GM21360 (cell line): Measurements from ENCODE around the gene TFDP1.

Experiments
- ATAC-seq: cut with Tn5 transposase; IDR thresholded peaks from one replicate; pipeline ENCODE4 v1.9.1; 2021; ENCODE audit warnings: mild to moderate bottlenecking, moderate library complexity; ENCODE audit not compliant: unreplicated experiment

TFDP1 gene

DNA sequence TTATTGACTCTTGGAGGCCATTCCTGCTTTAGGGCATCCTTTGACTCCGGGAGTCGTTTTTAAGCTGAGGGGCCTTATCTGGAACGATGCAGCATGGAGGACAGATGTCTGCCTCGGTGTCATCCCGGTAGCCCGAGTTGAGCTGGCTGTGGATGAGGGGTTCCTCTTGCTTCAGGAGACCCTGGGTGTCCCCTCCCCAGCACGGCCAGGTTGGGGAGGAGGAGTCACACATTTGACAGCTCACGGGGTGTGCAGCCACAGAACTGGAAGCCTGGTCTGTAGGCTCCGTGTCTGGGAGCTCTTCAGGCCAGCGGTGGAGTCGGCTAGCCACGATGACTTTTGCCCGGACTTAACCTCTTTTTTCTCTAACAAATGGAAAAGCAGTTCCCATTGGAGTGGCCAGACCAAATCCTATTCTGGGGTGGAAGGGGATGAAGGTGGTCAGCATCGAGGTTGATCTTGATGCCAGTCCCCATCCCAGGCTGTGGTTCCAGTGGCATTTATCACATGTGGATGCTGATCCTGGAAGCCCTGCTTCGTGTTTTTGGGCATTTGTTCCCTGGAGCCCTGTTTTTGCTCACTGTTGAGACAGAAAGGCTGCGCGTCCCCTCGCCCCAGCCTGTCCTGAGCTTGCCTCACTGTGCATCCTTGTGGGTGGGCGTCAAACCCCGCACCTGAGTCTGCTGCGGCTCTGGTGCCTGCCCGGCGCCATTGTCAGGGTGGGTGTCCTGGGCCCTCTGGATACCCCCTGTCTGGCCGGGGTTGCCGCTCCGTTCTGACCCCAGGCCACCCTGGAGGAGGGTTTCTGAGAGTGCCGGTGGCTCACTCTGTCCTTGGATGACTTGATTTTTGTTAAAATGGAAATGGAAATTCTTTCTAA lies 12.0 kb downstream of the TFDP1 start:
- no peak for ATAC-seq

DNA sequence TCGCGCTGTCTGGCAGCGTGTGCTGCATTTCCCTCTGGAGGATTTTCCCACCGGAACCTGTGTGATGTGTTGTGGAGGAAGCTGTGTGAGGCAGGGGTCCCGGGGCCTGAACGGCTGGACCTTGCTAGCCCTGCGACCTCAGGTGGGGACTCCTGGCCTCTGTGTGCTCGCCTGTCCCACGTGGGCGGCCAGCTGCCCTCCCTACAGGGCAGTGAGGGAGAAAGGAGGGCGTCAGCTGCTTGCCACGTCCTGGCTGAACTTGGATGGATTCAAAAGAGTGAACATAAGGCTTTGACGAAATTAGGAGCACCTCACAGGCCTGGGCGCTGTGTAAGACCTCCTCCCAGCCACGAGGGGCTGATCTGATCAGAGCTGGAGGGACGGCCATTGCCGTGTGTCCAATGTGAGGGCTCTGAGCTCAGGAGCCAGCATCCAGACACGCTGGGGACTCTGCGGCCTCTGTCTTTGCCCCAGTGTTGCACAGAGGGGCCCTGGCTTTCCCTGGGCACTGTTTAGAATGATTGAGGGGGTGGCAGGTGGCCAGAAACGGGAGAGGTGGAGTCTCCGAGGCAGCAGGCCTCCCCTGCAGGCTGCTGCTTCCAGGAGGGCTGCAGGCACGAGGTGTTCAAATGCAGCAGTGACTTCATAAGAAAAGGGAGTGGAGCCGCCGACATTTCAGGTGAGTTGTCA lies 13.0 kb downstream of the TFDP1 start:
- ATAC-seq, result no peak

DNA sequence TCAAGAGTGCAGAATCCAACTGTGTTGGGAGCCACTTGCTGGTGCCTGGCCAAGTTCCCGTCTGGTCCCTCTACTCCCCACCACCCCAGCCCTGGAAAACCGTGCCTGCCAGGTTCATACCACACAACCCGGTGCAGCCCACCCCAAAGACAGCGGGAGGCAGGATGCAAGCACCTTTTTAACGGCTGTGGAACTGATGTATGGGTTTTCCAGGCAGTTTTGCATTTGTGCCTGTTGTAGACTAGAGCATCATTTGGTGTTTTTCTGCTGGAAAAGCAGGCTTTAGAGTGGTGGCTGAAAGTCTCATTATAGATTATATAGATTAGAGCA lies 13.5 kb downstream of the TFDP1 start:
- no peak for ATAC-seq

DNA sequence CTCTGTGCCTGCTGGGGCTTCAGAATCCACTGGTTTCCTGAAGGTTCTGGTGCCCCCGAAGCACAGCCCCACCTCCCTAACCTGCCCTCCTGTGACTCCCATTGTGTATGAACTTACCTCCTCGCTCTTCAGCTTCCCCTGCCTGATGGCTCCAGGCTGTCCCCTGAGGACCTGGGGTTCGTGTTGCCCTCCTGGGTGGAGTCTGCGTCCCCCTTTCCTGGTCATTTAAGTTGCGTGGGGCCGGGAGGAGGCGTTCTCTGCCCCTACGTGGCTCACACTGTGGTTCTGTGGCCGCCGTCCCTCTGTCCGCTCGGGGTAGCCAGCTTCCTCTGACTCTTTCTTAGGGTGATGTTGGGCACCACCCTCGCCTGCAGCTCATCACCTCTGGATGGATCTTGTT lies 13.9 kb downstream of the TFDP1 start:
- ATAC-seq, result no peak

DNA sequence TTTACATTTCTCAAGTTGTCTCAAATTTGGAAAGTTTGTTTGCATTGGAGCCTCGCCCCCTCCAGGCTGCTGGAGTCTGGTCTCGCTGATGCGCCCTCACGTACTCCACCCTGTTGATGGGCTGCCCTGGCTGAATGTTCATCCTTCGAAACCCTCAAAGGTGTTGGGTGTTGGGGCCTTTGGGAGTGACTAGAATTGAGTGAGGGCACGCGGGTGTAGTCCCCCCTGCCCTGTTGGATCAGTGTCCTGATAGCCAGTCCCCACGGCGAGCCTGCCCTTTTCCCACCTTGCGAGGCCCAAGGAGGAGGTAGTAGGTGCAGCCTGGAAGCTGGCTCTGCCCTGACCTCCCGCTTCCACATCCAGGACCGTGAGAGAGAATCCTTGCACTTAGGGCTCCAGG lies 14.8 kb downstream of the TFDP1 start:
- ATAC-seq, result no peak

DNA sequence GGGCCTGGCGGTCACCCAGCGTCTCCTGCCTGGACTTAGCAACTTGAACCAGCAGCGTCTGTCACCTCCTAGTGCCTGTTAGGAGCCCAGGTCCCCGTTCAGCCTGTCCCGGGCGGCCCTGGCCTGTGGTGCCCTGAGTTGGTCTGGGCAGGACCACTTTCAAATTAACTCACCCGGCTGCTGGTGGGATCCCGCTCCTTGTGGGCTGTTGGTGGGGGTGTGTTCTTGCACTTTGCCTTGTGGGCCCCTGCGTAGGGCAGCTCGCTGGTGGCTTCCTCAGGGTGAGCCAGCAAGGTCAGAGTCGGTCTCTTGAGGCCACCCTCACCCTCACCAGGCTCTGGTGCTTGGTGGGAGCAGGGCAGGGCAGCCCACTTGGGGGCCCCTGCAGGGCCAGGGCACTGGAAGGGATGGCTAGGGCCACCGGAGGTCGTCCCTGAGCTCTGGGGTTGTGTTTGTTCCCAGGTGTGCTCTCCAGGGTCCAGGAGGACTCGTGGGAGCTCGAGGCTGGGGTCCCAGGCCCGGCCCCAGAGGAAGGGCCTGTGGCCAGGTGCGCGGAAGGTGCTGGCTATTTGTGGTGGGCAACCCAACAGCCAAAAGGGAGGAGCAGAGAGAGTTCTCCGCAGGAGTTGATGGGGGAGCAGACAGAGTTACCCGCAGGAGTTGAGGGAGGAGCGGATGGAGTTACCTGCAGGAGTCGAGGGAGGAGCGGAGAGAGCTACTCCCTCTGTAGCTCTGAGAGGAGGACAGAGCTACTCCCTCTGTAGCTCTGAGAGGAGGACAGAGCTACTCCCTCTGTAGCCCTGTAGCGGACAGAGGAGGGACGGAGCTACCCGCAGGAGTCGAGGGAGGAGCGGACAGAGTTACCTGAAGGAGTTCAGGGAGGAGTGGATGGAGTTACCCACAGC lies 16.9 kb downstream of the TFDP1 start:
- no peak for ATAC-seq

DNA sequence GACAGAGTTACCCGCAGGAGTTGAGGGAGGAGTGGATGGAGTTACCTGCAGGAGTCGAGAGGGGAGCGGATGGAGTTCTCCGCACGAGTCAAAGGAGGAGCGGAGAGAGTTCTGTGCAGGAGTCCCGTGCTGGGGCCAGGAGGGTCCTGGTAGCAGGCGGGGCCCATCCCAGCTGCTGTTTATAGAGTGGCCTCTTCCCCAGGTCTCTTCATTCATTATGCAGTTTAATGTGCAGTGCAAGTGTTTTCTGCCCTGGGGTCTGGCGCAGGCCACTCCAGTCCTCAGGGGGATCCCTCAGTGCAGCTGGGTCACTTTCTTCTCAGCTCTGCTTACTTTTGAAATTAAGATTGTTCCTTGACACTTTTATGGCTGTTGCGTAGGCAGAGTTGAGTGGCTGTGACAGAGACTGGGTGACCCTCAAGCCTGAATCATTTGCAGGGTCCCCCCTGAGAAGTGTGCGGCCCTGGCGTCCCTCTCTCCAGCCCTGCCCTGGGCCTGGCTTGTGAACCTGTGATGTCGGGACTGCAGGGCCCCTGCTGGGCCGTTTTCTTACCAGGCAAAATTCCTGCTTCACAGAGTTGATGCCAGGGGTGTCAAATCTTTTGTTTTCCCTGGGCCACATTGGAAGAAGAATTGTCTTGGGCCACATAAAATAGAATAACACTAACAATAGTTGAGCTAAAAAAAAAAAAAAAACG lies 17.9 kb downstream of the TFDP1 start:
- no peak for ATAC-seq

DNA sequence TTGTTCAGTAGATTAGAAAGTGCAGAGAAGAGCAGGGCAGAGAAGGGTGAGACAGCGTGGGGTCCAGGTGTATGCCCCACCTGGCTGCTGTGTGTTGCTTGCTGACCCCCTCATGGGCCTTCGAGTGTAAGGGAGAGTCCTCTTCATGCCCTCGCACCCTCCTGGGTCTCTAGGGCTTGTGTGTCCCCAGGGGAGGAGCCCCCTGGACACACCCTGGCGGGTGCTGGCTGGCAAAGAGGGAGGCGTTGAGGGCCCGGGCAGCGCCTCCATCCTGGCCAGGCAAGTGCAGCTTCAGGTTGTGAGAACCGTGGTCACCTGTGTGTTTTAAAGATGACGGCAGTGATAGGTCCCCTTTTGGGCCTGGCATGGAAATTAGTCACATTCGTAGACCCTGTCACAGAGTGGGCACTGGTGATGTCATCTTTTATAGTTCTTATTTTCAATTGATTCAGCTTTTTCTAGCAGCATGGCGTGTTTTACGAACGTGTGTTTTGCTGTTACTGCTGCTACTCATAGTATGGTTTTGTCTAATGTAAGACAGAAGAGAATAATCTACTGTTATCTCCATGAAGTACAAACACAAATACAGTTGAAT lies 18.7 kb downstream of the TFDP1 start:
- ATAC-seq, result no peak

DNA sequence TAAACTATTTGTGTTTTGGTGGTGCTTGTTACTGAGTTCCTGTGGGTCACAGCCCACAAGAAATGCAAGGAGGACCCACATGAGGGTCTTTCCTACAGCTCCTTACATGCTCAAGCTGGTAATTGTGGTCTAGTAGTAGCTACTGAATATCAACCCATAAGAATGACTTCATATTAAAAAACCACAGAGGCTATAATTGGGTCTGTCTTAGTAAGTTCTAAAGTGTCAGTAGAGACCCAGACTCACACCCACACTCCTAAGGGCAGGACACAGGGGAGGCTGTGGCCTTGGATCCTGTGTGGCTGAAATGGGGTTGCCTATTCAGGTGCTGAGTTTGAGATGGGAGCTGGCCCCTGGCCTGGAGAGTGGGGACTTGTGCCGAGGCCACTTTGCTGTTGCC lies 19.6 kb downstream of the TFDP1 start:
- no peak for ATAC-seq

DNA sequence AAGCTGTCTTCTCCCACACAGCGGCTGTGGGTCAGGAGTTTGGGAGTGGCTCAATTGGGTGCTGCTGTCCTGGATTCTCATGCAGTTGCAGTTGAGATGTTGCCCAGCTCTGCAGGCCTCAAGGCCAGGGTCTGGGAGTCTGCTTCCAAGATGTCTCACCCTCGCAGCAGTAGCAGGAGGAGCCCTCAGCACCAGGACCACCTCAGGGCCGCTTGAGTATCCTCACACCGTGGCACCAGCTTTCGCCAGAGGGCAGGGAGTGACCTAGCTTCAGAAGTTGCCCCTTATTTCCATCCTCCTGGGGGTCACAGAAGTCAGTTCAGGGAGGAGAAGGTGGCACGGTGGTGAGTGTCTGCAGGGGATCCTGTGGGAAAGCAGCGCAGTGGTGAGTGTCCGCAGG lies 20.9 kb downstream of the TFDP1 start:
- ATAC-seq, result no peak

DNA sequence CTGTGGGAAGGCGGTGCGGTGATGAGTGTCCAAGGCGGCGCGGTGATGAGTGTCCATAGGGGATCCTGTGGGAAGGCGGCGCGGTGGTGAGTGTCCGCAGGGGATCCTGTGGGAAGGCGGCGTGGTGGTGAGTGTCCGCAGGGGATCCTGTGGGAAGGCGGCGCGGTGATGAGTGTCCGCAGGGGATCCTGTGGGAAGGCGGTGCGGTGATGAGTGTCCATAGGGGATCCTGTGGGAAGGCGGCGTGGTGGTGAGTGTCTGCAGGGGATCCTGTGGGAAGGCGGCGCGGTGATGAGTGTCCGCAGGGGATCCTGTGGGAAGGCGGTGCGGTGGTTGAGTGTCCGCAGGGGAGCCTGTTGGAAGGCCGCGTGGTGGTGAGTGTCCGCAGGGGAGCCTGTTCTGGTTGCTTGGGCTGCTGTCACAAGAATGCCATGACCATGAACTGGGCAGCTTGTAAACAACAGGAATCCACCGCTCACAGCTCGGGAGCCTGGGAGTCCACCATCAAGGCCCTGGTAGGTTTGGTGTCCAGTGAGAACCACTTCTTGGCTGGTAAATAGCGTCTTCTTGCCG lies 21.4 kb downstream of the TFDP1 start:
- no peak for ATAC-seq

DNA sequence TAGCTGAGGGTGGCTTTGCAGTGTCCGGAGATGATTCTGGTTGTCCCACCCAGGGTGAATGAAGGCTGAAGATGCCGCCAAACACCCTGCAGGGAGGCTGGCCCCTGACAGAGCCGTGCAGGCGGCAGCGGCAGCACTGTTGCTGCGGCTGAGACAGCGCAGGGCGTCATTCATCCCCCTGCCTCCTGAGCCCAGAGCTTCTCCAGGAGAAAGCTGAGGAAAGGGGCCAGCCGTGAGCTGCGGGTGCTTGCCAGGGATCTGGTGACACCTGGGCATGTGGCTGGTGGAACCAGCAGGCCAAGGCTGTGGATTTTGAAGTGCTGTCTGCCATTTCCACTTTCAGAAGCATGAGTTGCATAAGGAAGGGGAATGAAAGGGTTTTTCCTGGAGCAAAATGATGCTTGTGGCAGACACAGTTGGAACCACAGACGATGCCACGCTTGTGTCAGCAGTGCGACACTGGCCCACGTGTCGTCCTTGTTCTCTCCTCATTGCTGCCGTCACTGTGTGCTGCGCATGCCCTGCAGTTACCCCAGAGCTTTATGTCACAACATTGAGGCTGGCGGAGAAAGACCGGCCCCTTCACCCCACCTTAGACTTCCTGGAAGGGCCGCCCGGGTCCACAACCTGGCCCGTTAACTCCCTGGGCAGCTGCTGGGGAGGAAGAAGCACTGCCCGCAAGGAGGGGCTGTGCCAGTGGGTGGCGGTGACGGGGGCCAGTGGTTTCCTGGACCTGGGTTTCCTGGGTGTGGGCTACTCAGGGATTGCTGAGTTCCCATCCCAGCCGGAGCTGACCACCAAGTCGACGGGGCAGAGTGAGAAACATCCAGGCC lies 22.7 kb downstream of the TFDP1 start:
- no peak for ATAC-seq

DNA sequence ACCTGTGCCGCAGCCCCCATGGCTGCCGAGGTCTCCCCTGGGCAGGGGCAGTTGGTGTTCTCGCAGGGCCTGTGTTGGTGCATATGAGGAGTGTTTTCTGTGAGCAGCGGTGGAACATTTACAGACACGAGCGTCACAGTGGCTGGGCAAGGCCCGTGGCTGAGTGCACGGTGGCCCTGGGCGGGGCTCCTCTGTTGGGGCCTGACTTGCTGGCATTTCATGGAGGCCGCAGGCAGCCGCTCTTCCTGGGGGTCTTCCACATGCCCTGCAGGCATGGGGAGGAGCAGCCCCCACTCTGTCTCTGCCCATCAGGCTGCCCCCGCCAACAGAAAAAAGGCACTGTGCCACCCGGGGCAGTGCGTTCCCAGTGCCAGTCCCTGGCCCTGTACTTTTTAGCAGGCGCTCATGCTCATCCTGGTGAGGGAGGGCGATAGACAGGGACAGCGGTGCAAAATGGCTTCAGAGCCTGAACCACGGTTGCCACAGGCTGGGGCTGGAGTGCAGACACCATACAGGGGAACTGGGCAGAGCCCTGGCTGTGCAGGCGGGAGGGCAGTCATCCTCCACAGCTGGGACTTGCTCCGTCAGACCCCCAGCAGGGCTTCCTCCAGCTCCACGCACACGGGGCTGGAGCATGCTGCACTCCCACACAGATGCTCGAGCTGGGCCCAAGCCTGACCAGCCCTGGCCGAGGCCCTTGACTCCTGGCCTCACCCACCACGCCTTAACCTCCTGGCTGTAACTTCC lies 23.5 kb downstream of the TFDP1 start:
- ATAC-seq, result no peak

DNA sequence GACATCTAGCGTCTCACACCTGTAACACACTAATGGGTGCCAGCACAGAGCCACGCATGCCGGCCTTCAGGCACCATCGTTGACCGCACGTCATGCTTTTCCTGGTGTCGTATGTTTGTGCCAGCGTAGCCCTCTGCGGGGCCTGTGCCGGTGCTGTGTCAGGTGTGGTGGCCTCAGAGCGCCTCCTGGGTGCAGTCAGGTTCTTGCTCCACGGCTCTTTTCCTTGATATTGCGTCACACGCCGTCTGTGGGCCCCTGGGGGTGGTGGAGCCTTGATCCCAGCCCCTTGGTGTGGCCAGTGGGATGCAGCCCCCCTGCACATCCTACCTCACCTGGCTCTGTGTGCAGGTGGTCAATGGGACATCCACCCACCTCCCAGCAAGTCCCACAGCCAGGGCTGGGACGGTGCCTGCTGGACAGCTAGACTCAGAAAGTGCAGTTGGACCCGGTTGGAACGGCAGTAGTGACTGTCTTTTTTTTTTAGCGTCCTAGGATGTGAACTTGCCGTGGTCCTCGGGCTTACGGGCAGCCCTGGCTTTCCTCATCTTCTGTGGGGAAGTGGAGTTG lies 24.5 kb downstream of the TFDP1 start:
- no peak for ATAC-seq

DNA sequence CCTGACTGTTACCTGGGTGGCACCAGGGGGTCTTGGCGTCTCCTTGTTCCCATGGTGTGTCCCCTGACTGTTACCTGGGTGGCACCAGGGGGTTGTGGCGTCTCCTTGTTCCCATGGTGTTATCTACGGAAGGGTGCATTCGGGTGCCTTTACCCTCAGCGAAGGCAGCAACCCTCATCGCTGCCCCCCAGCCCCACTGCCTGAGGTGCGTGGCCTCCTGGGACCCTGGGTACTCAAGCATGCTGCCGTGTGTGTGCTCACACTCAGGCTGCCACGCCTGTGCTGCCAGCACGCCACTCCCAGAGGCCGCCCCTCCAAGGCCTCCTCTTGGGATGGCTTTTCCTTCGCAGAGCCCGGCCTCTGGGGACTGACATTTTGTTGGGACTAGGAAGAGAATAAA lies 25.1 kb downstream of the TFDP1 start:
- ATAC-seq, result no peak

DNA sequence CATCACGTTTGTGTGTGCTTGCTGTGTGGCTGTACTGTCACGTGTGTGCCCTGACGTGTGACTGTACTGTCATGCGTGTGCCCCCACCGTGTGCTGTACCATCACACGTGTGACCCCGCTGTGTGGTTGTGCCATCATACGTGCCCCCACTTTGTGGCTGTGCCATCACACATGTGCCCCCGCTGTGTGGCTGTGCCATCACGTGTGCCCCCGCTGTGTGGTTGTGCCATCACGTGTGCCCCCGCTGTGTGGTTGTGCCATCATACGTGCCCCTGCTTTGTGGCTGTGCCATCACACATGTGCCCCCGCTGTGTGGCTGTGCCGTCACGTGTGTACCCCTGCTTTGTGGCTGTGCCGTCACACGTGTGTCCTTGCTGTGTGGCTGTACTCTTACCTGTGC lies 25.7 kb downstream of the TFDP1 start:
- no peak for ATAC-seq

DNA sequence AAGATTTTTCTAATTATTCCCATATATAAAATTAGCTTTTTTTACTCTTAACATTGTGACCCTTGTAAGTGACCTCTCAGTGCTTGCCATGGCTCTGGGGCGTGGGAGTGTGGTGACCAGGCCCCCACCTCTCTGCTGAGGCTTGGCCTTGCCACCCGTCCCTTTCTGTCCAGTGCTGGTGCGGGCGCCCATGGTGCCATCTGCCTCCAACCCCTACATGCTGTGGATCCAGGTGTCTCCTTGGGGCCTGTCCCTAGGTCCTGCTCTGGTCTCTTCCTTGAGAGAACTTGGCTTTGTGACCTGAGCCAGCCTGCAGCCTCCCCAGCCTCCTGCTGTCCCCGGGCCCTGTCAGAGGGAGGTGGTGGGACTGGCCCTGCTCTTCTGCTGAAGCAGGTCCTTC lies 27.4 kb downstream of the TFDP1 start:
- no peak for ATAC-seq

DNA sequence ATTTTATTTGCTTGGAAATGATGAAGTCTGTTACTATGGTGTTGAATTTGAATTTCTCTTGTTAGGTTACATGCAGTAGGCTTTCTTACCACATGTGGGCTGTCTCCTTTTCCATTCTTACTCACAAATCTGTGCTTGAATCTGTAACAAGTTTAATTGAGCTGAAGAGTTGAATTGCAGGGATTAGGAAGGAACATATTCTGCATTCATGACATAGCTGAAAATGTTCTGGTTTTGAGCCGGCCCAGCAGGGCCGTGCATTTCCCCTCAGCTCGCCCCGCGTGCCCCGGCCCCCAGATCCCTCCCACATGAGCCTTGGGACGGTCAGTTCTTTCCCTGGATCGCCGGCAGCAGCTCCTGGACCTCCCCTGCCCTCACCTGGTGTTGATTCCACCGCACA lies 28.1 kb downstream of the TFDP1 start:
- ATAC-seq, result no peak
